Measurements from ENCODE around the gene TRPM8. TPM values are rescaled to one million over a fixed set of nuclear protein-coding genes. Genes with fewer than 3 reads are reported as not detected.

The TRPM8 gene
- total and polyA plus RNA-seq, 2 of the 8 experiments (the other 6 are each of a cell fraction or from before 2014, with no cell fraction given), result 0.18 to 0.54 TPM

GRCh38 chr2:234031207-234031606 lies 114.0 kb downstream of the TRPM8 start:
- Histone ChIP-seq H3K23me2 (ENCODE audit: low read depth, low read length) (no peaks in the 10 kb centered on the region), H3K4me1 (replicated peaks in 1 of 4; ENCODE audit: control insufficient read depth in 3 of 4, insufficient read depth in 4 of 4, low read length in 3 of 4) (no peaks in the 10 kb centered on the region), H3K27ac (ENCODE audit: low read depth, low read length) (no peak overlapping the region), H3K4me2 (ENCODE audit: insufficient read depth in 1 of 2, low read depth in 2 of 2, low read length in 2 of 2) (no peak overlapping the region), H3K4me3 (ENCODE audit: extremely low read depth in 1 of 4, insufficient read depth in 2 of 4, low read depth in 3 of 4, low read length in 4 of 4) (no peak overlapping the region), H3K79me1 (ENCODE audit: low read depth, low read length) (no peaks in the 10 kb centered on the region), H3K23ac (ENCODE audit: insufficient read length) (no peak overlapping the region), H3K56ac (replicated peaks; ENCODE audit: insufficient read length, low read depth, low read length) (no peak overlapping the region), H2BK5ac (ENCODE audit: low read depth, low read length) (no peak overlapping the region), H3K4ac (replicated peaks; ENCODE audit: insufficient read length, low read depth, low read length) (no peak overlapping the region), H2BK12ac (ENCODE audit: low read depth, low read length) (no peak overlapping the region), H2BK15ac (ENCODE audit: low read length) (no peak overlapping the region), H3K14ac (ENCODE audit: insufficient read length) (no peak overlapping the region), H3K9me3 (ENCODE audit: insufficient read depth in 2 of 2, low read depth in 1 of 2, low read length in 1 of 2) (no peaks in the 10 kb centered on the region), H3K9ac (replicated peaks in 1 of 4; ENCODE audit: extremely low read depth in 1 of 4, low read depth in 3 of 4, low read length in 3 of 4) (no peak overlapping the region), H3K18ac (ENCODE audit: extremely low read depth, low read length) (no peak overlapping the region), H2BK20ac (ENCODE audit: low read length) (no peak overlapping the region), H2AFZ (ENCODE audit: low read length) (no peak overlapping the region), H2AK5ac (ENCODE audit: low read depth, low read length) (no peak overlapping the region), H3K27me3 (replicated peaks in 1 of 4; ENCODE audit: control insufficient read depth in 3 of 4, extremely low read depth in 1 of 4, insufficient read depth in 3 of 4, low read length in 3 of 4) (no peaks in the 10 kb centered on the region), H3K79me2 (ENCODE audit: control insufficient read depth in 1 of 2, insufficient read depth in 2 of 2, low read length in 2 of 2) (no peaks in the 10 kb centered on the region), H4K8ac (ENCODE audit: extremely low read depth, insufficient read depth, low read length) (no peak overlapping the region), H4K20me1 (replicated peaks in 1 of 2; ENCODE audit: control insufficient read depth in 1 of 2, insufficient read depth in 2 of 2, low read length in 2 of 2) (no peaks in the 10 kb centered on the region), H4K91ac (replicated peaks; ENCODE audit: insufficient read length, low read length) (no peak overlapping the region), H3K36me3 (ENCODE audit: control insufficient read depth in 2 of 4, insufficient read depth in 4 of 4, low read length in 3 of 4) (no peaks in the 10 kb centered on the region), H2BK120ac (replicated peaks; ENCODE audit: low read depth, low read length) (no peak overlapping the region), H4K5ac (ENCODE audit: insufficient read length, low read depth, low read length) (no peak overlapping the region)
- FAIRE-seq, result no peak
- DNase-seq (ENCODE audit: low read depth in 1 of 2, low spot score in 2 of 2), result no peak
- POLR2A ChIA-PET (ENCODE audit: partially characterized antibody), result no interaction called here
- 47% methylated on average over 2 of the region's 2 CpGs; no CpG with 5 or more reads in 1 of the 2 experiments for WGBS, 2 experiments (ENCODE audit: extremely low coverage in 1 of 2, insufficient coverage in 1 of 2, insufficient read length in 1 of 2, insufficient replicate concordance in 2 of 2, low coverage in 1 of 2, low lambda C conversion rate in 2 of 2, missing lambda C conversion rate in 1 of 2)
- TF ChIP-seq RFX5 (IDR thresholded peaks at IDR 0.05; ENCODE audit: borderline replicate concordance, low read depth, low read length) (no peak), EGR1 (IDR thresholded peaks at IDR 0.05; ENCODE audit: borderline replicate concordance, low read depth, low read length) (no peak), BCL11A (IDR thresholded peaks at IDR 0.05; ENCODE audit: low read depth in 2 of 2, low read length in 2 of 2) (no peak)
- CTCF ChIA-PET (ENCODE audit: partially characterized antibody), result no interaction called here
